DMS79 (cell line): ENCODE results near the gene FYB1.

Source experiments
- DNase-seq: peaks from one replicate; lab custom pipeline; 2025; lab: John Stamatoyannopoulos, UW

Gene FYB1

DNA sequence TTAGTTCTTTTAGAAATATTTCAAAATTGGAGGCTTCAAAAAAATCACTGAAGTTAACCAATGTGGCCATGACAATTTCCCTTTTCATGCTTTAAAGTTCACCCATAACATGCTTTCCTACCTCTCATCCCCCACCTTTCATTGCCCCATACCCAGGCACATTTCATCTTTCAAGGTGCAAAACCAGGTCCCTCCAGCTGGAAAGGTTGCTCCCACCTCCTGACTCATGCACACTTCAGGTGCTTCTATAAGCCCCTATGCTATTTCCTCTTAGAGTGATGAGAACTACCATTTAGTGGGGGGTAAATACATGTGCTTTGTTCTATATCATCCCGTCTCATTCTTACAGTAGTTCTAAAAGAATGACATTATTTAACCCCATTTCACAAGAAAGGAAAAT, 15.4 kb downstream of the FYB1 start:
- no peak for DNase-seq

DNA sequence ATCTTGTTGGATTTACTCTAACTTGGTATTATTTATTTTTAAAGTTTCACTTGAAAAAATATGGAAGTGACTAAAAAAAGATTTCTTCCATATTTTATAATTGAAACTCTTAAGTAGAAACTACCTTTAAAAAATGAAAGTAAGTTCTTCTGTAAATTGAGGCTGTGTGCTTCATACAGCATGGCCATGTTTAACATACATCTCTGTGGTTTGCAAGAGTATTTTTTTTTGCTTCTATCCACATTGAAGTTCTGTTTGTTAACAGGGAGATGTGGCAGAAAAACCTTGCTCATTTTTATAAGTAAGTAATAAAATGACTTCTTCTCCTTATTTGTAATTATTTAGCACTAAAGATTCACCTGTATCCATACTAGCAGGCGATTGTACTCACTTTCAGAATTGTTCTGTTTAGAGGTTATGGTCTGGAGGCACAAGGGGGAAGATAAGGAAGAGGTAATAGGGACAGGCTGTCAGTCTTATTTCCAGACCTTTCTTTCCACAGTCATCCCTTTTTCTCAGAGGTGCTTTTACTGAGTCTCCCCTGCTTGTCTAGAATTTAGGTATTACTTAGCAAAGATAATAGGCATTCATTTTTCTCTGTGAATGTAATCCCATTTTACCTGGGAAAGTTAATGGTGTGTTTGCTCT, 16.0 kb downstream of the FYB1 start:
- DNase-seq = no peak

DNA sequence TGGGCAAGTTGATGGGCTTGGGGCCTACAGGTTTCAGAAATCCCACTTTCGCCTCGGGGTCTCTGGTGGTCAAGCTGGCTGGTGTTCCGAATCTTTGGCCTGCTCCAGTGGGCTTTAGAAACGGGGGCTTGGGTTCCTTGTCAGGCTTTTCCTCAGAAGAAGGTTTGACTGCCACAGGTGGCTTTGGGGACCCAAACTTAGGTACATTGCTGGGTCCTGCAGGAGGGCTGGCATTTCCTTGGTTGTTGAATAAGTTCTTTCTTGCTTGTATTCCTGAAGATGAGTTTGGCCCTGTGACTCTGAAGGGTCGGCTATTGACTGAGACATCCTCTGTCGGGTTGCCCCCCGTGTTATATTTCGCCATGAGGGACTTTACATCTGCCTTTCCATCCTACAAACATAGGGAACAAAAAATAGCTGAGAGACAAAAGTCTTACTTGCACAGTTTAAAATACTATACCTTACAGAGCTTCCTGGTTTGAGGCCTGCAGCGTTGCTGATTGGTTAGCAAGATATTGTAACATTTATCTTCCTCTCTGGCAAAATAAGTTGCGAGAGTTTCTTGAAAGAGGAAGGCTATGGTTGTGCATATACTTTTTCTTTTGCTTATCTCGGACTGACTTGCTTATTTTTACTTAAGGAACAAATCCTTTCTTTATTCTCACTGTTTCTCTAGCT, 16.6 kb downstream of the FYB1 start:
- no peak for DNase-seq

DNA sequence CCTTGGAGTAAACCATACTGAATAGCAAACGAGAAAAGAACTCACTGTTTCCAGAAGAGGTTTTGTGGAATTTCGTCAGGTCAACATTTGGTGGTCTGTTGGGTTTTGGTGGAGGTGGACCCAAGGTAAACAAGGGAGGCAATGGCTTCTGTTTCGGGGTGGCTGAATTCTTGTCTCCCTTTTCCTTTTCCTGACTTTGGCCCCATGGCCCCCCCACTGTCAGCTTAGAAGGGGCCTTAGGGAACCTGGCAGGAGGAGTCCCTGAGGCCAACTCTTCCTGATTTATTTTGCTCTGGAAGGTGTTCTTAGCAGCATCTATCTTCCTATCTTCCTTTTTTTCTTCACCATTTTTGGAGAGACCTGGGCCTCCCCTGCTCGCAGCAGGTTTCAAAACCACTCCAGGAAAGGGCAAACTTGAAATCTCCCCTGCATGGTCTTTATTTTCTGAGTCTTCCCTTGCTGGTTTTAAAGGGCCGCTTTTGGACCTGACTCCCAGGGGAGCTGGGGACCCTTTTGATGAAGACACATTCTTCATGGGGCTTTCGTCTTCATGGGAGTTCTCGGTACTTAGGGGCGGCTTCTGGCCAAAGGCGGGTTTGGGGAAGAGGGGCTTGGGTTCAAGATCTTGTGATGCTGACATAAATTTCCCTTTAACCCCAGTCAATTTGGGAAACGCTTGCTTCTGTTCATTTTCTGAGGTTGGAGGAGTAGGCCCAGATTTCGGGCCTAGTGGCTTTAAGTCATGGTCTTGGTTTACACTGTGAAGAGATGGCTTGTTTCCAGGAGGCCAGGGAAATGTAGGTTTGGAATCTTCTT, 17.4 kb downstream of the FYB1 start:
- DNase-seq = no peak

DNA sequence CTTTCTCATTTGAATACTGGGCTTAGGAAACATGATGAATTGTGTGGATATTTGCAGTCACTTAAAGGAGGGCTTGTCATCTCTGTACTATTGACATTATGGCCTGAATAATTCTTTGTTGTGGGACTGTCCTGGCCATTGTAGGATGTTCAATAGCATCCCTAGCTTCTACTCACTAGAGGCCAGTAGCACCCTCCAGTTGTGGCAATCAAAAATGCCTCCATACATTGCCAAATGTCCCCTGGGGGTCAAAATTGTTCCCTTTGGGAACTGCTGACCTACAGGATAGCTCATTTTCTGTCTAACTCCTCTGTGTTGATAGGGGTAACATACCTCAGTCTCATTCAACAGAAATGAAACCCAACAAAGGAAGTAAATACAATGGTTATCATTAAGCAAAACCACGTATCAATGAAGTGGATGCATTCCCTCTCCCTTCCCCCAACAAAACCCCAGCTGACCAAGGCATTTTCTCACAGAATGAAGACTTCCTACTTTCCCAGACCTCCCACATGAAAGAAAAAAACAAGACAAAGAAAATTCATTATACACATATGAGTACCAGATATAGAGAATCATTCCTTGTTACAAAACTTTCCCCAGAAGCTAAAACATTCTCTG, 18.1 kb downstream of the FYB1 start:
- no peak for DNase-seq

DNA sequence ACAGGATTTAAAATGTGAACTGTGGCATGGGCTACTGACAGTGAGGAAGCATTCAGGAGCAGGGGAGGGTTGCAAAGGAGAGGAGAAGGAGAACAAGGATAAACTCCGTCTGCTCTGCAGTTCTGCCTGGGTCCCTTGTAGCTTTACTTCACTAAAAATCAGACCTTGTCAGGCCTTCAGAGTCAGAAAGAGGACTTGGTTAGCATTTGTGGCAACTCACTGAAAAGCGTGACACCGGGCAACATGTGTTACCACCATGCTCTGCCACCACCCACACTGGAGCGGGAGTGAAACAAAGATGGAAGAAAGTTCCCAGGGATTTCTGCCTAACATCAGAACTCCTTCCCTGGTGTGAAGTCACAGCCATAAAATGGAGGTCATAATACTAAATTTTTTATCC, 19.3 kb downstream of the FYB1 start:
- no peak for DNase-seq

DNA sequence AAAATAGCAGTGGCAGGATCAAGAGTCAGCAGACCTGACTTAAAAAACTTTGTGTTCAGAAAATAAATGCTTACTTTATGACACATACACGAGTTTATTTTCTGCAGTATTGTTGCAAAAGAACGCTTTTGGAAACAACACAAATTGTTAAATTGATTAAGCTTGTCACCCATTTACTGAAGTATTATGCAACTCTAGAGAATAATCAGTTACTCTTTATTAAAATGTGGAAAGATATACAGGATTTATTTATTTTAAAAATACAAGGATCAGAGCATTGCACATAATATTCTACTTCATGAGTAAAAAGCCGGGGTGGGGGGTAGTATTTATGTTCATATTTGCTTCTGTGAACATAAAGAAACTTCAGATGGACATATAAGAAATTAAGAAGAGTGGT, 20.0 kb downstream of the FYB1 start:
- no peak for DNase-seq

DNA sequence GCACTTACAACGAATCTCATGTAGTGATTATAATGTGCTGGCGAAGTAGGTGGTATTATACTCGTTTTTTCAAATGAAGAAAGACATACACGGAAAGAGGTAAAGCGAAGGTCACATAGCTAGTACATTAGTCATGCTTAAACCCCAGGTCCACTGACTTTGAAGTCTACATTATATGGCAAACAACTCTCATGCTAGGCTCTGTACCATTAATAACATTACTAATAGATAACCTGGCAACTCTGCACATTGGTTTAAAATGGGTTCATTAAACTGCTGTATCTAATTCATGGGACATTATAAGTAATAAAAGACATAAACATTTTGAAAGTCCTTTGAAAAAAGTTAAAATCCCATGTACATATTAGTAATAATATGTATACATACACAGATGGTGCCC, 21.2 kb downstream of the FYB1 start:
- no peak for DNase-seq

DNA sequence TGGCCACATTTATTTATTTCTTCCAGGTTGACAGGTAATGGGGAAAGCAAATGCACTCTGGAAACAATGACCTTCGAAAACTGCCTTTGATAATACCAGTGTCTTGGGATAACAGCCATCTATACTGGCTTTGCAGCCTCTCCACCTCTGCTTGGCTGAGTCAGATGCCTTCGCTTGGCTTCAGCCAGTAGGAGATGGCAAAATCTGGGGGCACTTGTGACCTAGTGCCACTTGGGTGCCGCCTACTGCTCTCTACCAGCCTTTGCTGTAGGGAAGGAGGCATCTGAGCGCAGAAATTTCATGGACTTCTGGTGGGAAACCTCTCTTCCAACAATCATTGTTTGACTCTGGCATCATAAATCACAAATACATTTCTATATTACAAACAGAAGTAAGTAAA, 21.8 kb downstream of the FYB1 start:
- no peak for DNase-seq

DNA sequence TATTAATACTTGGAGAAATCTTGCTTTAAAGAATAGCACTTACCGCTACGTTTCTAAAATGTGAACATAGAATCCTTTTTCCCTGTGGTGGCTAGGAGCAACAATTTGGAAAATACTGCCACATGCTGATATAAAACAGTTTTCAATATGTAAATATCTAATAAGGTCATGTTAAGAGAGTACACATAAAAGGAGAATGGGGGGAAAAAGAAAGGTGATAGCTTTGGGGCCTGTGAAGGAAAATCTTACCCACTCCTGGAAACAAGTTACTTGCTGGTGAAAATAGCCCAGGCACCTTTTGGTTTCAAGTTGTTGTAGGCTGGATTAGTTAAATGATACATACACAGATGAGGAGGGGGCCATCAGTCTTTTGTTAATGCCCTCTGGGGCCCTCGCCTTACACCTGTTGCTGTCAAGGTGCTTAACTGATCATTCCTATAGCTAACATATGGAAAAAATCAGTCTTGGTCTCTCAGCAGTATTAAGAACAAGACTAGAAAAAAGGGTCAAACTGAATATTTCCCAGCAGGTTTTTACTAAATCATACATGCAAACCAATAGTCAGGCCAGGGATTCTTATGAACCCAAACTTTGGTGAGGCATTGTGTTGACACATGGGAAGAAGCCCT, 24.1 kb downstream of the FYB1 start:
- no peak for DNase-seq

DNA sequence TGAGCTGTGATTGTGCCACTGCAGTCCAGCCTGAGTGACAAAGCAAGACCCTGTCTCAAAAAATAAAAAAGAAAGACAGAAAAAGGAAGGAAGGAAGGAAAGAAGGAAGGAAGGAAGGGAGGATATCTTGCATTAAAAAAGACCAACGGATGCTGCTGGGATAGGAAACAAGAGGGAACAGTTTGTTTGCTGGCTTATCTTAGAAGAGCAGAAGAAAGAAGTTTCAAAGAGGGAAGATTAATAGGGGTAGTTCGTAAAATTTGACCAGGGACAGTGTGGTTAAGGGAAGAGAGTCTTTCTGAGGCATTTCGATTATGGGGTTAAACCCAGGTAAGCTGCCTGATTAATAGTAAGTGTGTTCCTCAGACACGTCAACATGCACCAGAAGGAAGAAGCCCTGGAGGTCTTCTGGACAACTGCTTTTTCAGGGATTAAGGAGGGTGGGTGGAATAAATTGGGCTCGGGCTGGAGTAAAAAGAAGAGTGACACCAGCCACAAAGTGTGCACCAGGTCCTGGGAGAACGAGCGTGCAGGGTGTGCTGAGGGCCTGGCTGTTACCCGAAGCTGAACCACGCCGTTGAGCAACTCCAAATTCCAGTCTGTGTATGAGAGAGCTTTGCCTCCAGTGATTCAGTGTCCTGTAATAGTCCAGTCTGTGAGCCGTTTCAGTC, 24.8 kb downstream of the FYB1 start:
- no peak for DNase-seq

DNA sequence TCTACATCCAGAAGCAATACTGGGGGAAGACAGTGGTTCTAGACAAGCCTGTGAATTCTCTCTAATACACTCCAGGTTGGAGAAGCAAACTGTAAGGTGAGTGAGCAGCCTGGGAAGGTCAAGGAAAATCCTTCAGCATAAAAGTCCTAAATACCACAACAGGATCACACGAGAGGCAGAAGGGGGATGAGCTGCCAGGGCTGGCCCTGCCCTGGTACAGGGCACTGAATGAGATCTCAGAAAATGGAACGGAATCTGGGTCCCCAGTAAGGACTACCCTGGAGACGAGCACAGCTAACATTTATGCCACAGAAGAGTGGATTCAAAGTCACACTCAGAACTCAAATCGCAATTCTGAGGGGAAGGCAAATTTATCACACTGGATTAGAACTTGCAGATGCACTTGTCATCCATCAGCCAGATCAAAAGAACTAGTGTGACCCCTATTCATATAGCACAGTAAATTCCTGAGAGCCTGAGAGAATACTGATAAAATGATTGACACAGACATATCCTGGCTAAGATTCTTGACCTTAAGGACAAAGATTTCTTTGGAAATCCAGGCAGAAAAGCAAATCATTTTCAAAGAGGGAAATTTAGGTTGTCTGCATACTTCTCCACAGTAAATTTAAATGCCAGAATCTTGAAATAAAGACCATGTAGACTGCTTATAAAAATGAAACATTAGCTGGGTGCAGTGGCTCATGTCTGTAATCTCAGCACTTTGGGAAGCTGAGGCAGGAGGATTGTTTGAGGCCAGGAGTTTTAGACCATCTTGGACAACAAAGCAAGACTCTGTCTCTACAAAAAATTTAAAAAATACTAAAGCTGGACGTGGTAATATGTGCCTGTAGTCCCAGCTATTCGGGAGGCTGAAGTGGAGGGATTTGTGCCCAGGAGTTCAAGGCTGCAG, 25.6 kb downstream of the FYB1 start:
- DNase-seq = no peak

DNA sequence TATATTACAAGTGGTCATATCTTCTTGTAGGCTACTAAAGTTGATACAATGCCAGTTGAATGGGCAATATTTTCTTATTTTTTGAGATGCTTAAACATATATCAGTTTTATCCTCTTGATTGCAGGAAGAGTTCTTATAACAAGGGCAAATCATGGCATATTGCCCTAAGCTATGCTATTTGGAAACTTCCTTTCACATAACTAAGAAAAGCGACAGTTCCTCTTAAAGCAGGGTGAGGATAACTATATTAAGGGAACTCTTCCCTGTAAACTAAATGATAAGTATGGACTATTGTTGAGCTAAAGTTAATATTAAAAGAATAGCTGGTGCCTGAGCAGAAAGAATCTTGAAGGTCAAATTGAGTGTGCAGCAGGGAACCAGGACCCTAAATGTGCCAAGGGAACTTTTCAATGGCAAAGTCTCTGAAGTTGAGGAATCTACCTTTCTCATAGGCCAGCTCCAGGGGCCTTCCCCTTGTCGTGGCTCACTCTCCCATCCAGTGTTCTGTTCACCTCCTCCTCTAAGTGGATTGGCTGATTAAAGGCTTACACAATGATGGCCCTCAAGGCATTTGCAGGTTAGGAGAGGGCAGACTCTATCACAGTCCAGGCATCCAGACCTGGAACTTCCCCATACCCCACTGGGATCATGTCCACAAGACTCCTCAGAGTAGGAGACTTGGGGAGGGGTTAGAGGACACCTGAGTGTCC, 26.8 kb downstream of the FYB1 start:
- DNase-seq = no peak

DNA sequence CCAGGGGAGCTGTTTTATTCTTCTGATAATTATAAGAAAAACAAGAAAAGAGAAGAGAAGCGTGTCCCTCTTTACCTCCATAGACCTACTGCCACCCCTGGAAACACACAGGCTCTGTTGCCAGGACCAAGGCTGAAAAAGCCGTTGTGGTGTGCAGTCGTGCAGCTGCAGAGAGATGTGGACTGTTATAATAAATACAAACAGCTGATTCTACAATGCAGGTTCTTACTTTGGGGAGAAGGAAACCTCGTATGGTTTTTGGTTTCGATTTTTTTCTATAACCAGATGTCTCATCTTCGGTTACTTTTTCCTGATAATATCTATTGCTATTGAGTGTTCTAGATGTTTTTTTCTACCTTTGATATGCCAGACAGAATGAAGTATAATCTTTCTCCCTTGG, 28.1 kb downstream of the FYB1 start:
- no peak for DNase-seq

DNA sequence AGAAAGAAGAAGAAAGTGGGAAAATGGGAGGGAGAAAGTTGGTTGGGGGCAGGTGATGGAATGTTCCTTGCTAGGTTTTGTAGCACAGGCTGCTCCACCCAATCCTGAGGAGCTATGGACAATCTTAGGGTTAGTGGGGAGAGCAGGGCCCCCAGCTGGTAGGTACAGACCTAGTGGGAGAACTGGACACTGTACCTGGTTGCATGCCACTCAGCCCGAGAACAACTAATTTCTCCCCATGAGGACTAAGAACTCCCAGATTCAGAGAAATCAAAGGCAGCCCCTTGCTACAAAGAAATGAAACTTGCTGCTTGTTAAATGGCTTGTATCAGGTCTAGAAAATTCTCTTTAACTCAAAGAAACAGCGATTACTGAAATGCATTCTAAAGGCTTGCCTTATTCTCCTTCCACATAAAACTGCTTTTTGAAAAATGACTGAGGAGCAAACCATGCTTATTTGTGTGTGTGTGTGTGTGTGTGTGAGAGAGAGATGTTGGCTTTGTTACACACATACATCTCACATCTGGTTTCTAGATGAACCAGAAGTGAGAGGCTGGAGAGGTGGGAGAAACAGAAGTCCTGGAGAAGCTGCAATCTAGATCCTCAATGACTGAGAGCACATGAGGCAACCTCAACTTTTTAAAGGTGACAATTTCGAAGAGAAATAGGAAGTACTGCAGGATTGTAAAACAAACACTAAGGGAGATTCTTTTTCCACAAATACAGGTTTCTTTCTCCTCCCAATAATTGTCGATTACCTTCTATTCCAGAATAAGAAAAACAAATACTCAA, 28.9 kb downstream of the FYB1 start:
- DNase-seq = no peak

DNA sequence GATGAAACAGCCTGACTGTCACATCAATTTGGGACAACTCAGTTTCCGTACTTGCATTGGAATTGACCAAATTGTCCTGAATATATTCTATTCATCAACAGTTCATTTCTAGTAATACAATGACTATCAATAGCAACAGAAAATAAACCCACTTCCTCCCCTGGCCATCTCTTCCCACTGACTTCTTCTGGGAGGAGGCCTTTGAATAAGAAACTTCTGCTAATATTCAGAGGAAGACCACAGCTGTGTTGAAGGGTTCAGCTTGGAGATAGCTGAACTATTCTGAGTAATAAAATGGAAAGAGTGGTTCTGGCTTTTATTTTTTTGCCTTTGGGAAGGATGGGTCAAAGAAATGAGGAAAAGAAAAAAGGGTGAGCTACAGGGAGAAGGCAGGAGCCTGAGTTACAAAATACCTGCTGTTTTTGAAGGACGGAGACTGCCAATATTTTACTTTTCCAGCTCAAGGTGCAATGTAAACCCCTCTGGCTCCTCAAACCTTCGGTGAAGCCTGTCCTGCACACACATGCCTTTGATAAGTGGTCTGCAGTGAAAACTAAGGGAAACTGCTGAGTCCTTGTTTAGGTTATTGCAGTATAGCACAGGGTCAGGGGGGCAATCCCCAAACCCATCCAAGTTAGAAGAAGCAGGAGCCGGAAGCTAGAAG, 29.9 kb downstream of the FYB1 start:
- no peak for DNase-seq

DNA sequence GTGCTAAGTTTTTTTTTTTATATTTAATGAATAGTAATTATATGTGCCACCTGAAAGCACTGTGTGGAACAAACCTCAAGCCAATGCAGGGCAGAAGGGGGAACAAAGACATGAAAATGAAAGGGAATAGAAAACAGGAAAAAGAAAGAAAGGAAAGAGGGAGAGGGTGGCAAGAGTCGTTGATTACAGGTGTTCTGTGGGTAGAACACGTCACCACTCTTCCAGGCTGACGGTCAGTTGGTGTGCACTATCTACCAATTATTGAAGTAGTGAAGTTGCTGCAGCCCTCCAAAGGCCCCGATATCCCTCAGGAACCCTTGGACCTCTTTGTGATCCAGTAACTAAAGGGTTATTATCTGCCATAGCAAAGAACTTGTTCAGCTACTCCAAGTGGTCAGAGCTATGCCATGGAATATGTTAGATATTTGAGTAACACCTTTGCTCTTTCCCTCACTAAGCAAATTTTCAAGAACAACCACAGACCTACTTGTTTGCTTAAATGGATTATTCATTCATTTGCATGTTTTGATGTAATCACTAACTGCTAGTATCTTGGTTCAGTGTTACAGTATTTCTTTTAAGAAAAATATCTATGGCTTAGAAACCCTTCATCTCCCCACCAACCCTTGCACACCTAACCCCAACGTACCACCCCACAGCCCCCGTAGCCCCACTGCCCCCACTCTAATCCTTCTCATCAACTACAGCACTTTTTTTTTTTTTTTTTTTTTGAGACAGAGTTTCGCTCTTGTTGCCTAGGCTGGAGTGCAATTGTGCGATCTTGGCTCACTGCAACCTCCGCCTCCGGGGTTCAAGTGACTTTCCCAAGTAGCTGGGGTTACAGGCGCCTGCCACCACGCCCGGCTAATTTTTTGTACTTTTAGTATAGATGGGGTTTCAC, 31.3 kb downstream of the FYB1 start:
- DNase-seq = no peak
